ENCODE data around the gene KCNAB1.

GRCh38 chr3:156126467-156126866 is 6.1 kb downstream of the KCNAB1 start:
- no peak for TF ChIP-seq CTCF (IDR thresholded peaks at IDR 0.05)
- TF ChIP-seq EZH2 (IDR thresholded peaks at IDR 0.05; ENCODE audit: borderline replicate concordance, insufficient read depth, low read depth, low read length, poor library complexity, severe bottlenecking) = no peak

Measured in B cell (primary cell).